ENCODE results near the gene MROH8. TPM values are rescaled to one million over a fixed set of nuclear protein-coding genes. Genes with fewer than 3 reads are reported as not detected.
"Not testable (repeated sequence)": the region's sequence is repeated elsewhere in the genome, so short reads cannot be mapped to it uniquely, and the experiment has no call there.

Gene MROH8
- total RNA-seq, 2 donors from 2014 or later, result 1.1 to 2.0 TPM

- not testable (repeated sequence) for H3K36me3 Mint-ChIP-seq (ENCODE audit: low read depth); H3K27me3 Mint-ChIP-seq; DNase-seq; H3K9me3 ChIP-seq (ENCODE audit: control insufficient read depth, low read length, poor library complexity, severe bottlenecking); H3K4me1 Mint-ChIP-seq; H3K4me3 Mint-ChIP-seq; H3K27ac Mint-ChIP-seq; ATAC-seq
Observed at GRCh38 chr20:37126290-37126689, 53.1 kb downstream of the MROH8 start.

DNA sequence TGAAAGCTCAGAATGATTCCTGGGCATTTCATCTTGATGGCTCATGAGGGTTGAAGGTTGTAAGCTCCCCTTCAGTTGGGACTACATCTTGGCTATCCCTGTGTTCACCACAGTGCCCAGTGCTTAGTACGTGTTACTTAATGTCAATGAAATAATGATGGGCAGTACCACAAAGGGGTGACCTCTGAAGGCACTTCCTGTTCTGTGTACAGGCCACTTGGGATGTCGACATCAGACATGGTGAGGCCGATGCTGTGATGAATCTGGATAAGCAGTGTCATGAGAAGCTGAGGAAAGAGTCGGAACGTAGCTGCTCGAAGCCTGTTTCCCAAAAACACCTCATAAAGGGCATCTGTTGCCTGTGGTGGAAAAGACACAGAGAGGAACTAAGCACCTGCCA, 55.9 kb downstream of the MROH8 start:
- Mint-ChIP-seq H3K36me3 (ENCODE audit: low read depth) (no peaks in the 10 kb centered on the region), H3K4me3 (no peak overlapping the region), H3K27ac (no peak overlapping the region), H3K27me3 (no peaks in the 10 kb centered on the region), H3K4me1 (no peaks in the 10 kb centered on the region)
- no peaks in the 10 kb centered on the region for H3K9me3 ChIP-seq (ENCODE audit: control insufficient read depth, low read length, poor library complexity, severe bottlenecking)
- ATAC-seq, result no peak
- DNase-seq, result no peak

DNA sequence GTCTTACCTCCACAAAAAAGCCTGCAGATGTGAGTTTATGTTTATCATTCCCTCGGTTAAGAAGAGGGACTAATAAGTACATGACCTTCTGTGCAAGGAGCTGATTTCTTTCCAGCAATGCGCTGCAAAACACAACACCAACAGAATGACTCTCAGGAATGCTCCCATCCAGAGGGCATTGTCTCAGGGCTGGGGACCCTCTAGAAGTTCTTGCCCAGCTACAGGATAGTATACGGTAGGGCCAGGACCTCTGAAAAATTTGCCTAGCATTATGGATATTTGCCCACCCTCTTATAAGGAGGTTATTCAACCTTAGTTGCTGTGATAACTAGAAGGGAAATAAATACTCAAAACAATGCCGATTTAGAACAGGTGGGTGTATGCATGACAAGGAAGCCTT, 58.9 kb downstream of the MROH8 start:
- peaks cover 2% of the 10 kb centered on the region for H3K36me3 Mint-ChIP-seq (ENCODE audit: low read depth)

GRCh38 chr20:37119356-37120036, 59.9 kb downstream of the MROH8 start:
- Mint-ChIP-seq H3K36me3 (ENCODE audit: low read depth) (peaks cover 2% of the 10 kb centered on the region), H3K4me3 (no peak overlapping the region), H3K27ac (no peak overlapping the region), H3K4me1 (no peaks in the 10 kb centered on the region), H3K27me3 (no peaks in the 10 kb centered on the region)
- ATAC-seq (no peak), DNase-seq (no peak)
- H3K9me3 ChIP-seq (ENCODE audit: control insufficient read depth, low read length, poor library complexity, severe bottlenecking), result no peaks in the 10 kb centered on the region

More for the DNA sequence above, 58.9 kb downstream of the MROH8 start:
- Mint-ChIP-seq H3K4me3 (no peak overlapping the region), H3K27ac (no peak overlapping the region), H3K27me3 (no peaks in the 10 kb centered on the region), H3K4me1 (no peaks in the 10 kb centered on the region)
- H3K9me3 ChIP-seq (ENCODE audit: control insufficient read depth, low read length, poor library complexity, severe bottlenecking), result no peaks in the 10 kb centered on the region
- ATAC-seq (no peak), DNase-seq (no peak)

GRCh38 chr20:37114012-37114411, 65.3 kb downstream of the MROH8 start:
- no peak for ATAC-seq
- no peaks in the 10 kb centered on the region for H3K27me3 Mint-ChIP-seq
- no peaks in the 10 kb centered on the region for H3K9me3 ChIP-seq (ENCODE audit: control insufficient read depth, low read length, poor library complexity, severe bottlenecking)
- no peak overlapping the region for H3K27ac Mint-ChIP-seq
- no peak overlapping the region for H3K4me3 Mint-ChIP-seq
- no peaks in the 10 kb centered on the region for H3K4me1 Mint-ChIP-seq
- H3K36me3 Mint-ChIP-seq (ENCODE audit: low read depth), result peaks cover 2% of the 10 kb centered on the region
- no peak for DNase-seq

DNA sequence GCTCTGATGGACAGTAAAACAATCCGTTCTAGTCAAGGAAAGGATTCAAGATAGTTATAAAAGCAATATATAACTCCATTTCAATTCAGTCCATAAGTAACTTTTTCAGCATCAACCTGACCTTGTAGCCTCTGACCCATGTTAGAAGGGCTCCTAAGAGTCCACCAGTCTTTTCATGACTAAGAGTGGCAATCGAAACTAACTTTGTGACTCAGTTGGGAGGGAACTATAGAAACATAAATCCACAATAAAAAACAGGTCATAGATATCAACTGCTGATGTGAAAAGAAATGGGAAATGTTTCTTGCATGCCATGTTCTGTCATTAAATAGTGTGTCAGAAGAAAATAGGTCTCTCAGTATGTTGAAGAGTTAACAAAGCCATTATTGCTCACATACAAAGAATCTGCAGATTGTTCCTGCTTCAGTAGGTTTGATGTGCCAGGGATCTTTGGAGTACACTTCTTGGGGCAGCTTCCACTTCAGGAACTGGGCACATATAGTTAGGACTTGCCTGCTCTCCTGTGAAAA, 67.4 kb downstream of the MROH8 start:
- Mint-ChIP-seq H3K4me1 (no peaks in the 10 kb centered on the region), H3K27ac (no peak overlapping the region)
- ATAC-seq, result no peak

DNA sequence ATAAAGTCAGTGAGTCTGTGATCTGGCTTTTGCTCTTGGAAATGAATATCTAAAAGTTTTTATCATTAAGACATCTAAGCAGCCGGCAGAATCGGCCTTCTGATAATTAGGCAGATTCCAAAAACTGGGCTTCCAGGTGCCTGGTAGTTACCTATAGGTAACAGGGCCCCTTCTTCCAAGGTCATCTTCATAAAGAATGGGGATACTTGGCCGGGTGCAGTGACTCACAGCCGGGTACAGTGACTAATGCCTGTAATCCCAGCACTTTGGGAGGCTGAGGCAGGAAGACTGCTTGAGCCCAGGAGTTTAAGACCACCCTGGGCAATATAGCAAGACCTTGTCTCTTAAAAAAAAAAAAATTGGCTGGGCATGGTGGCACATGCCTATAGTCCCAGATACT, 70.7 kb downstream of the MROH8 start:
- no peak overlapping the region for H3K27ac Mint-ChIP-seq
- H3K36me3 Mint-ChIP-seq (ENCODE audit: low read depth), result no peaks in the 10 kb centered on the region
- DNase-seq, result no peak
- no peaks in the 10 kb centered on the region for H3K27me3 Mint-ChIP-seq
- no peak overlapping the region for H3K4me3 Mint-ChIP-seq
- H3K9me3 ChIP-seq (ENCODE audit: control insufficient read depth, low read length, poor library complexity, severe bottlenecking), result no peaks in the 10 kb centered on the region
- no peaks in the 10 kb centered on the region for H3K4me1 Mint-ChIP-seq
- no peak for ATAC-seq

More for the DNA sequence above, 67.4 kb downstream of the MROH8 start:
- H3K9me3 ChIP-seq (ENCODE audit: control insufficient read depth, low read length, poor library complexity, severe bottlenecking), result no peaks in the 10 kb centered on the region
- no peak overlapping the region for H3K4me3 Mint-ChIP-seq
- H3K27me3 Mint-ChIP-seq, result no peaks in the 10 kb centered on the region
- peaks cover 2% of the 10 kb centered on the region for H3K36me3 Mint-ChIP-seq (ENCODE audit: low read depth)
- no peak for DNase-seq

- Mint-ChIP-seq H3K36me3 (ENCODE audit: low read depth) (no peaks in the 10 kb centered on the region), H3K4me3 (no peak overlapping the region)
- ATAC-seq, result no peak
Observed at GRCh38 chr20:37102571-37102970, 76.8 kb downstream of the MROH8 start.

GRCh38 chr20:37096415-37097041, 82.8 kb downstream of the MROH8 start:
- Mint-ChIP-seq H3K27ac (peak overlapping the region; percentile 99), H3K36me3 (ENCODE audit: low read depth) (no peaks in the 10 kb centered on the region), H3K4me1 (peaks cover 24% of the 10 kb centered on the region), H3K27me3 (no peaks in the 10 kb centered on the region), H3K4me3 (peak overlapping the region; percentile 99)
- H3K9me3 ChIP-seq (ENCODE audit: control insufficient read depth, low read length, poor library complexity, severe bottlenecking), result no peaks in the 10 kb centered on the region
- DNase-seq, result no peak
- ATAC-seq, result no peak

More at GRCh38 chr20:37102571-37102970, 76.8 kb downstream of the MROH8 start:
- no peaks in the 10 kb centered on the region for H3K4me1 Mint-ChIP-seq
- DNase-seq, result no peak
- H3K9me3 ChIP-seq (ENCODE audit: control insufficient read depth, low read length, poor library complexity, severe bottlenecking), result no peaks in the 10 kb centered on the region
- H3K27ac Mint-ChIP-seq, result no peak overlapping the region
- no peaks in the 10 kb centered on the region for H3K27me3 Mint-ChIP-seq

DNA sequence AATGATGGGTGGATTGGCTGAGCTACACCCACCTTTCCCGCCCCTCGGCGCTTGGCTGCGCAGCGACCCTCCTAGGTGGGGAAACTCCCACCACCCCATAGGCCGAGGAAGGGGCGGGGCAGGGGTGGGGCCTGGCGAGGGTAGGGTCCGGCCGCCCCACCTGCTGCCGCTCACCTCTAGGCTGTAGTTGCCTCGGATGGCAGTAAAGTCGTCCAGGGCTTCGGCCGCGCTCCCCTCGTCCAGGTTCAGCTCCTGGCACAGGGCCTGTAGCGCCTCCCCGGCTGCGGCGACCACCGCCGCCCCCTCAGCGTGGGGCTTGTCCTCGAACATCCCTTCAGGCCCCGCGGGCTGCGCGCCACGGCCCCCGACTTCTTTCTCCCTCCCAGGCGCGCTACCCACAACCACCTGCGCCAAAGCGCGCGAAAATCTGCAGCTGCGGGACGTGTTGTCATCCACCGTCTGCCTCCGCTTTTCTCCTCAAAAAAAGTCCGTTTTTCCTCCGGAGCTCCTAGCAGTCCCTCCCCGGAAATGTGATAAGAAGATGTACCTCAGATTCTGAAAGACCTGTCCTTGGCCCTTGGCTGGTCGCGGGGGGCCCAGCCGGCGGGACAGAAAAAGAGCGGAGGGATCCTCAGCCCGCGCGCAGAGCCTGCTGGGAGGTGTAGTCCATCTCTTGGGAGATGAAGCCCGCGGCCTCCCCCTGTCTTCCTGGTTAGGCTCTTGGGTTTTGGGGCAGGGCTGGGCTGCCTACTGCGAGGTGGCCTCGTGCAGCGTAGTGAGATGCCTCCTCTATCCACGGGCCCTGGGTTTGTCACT, 83.5 kb downstream of the MROH8 start, which contains the start of gene RBL1:
Gene RBL1 (minus strand): TSS at position 399 of the 816 bp plus-strand sequence. CDS start 69 bp downstream, at position 330.
- no peaks in the 10 kb centered on the region for H3K9me3 ChIP-seq (ENCODE audit: control insufficient read depth, low read length, poor library complexity, severe bottlenecking)
- Mint-ChIP-seq H3K36me3 (ENCODE audit: low read depth) (no peaks in the 10 kb centered on the region), H3K27me3 (no peaks in the 10 kb centered on the region), H3K4me1 (peaks cover 24% of the 10 kb centered on the region), H3K4me3 (peak within 1 kb of the TSS; percentile 99), H3K27ac (peak within 1 kb of the TSS; percentile 99)
- ATAC-seq, result peak; percentile 88
- DNase-seq, result peak; percentile 72 to 77 (median 76)

DNA sequence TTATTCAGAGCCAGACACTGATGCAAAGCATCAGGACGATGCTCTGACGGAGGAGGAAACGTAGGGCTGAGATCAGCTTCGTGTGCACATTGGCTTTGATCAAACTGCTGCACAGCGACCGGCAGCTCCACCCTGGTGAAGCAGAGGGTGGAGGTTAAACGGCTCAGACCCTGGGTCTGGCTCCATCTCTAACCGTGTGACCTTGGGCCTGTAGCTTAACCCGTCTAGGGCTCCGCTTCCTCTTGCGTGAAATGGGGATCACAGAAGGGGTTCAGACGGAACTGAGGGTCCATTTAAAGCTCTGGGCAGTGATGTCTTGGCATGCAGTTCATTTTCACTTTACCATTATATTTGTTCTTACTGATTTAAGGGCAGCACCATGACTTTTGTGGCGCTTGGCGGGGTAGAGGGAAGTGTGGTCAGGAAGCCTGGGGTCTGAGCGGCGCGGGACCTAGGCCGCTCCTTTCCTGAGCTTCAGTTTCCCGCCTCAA, 84.2 kb downstream of the MROH8 start:
- ATAC-seq, result peak; percentile 71
- Mint-ChIP-seq H3K27ac (peak overlapping the region; percentile 99), H3K4me1 (peaks cover 26% of the 10 kb centered on the region), H3K4me3 (peak overlapping the region; percentile 99), H3K27me3 (no peaks in the 10 kb centered on the region), H3K36me3 (ENCODE audit: low read depth) (no peaks in the 10 kb centered on the region)
- DNase-seq, result peak; percentile 24 to 41 (median 29)
- H3K9me3 ChIP-seq (ENCODE audit: control insufficient read depth, low read length, poor library complexity, severe bottlenecking), result no peaks in the 10 kb centered on the region

GRCh38 chr20:37090407-37090806, 88.9 kb downstream of the MROH8 start:
- Mint-ChIP-seq H3K4me1 (peaks cover 23% of the 10 kb centered on the region), H3K4me3 (no peak overlapping the region), H3K36me3 (ENCODE audit: low read depth) (no peaks in the 10 kb centered on the region), H3K27me3 (no peaks in the 10 kb centered on the region), H3K27ac (peak overlapping the region; percentile 37)
- ATAC-seq (no peak), DNase-seq (no peak)
- no peaks in the 10 kb centered on the region for H3K9me3 ChIP-seq (ENCODE audit: control insufficient read depth, low read length, poor library complexity, severe bottlenecking)

Data from T-helper 17 cell (primary cell).